WTC11 (cell line): ENCODE results near the gene PALM2AKAP2. TPM values are rescaled to one million over a fixed set of nuclear protein-coding genes. Genes with fewer than 3 reads are reported as not detected.

ENCODE experiments used
- ATAC-seq: fragments of 200-7000 bp; cut with Tn5 transposase; 2 replicates; pipeline ENCODE4 v1.10.0; 2021; ENCODE audit warnings: mild to moderate bottlenecking, moderate library complexity
- CTCF ChIA-PET: fragments of 300-600 bp; sonication (Branson Sonifier 250); formaldehyde crosslinking; loops from one replicate; lab custom pipeline; 2021; ENCODE audit warnings: antibody characterized with exemption; lab: Charles Lee
- POLR2A ChIA-PET: fragments of 350-600 bp; sonication (Branson Sonifier 250); formaldehyde crosslinking; loops from one replicate; lab custom pipeline; 2021; ENCODE audit warnings: antibody characterized with exemption; lab: Charles Lee
- DNase-seq: peaks from one replicate; pipeline ENCODE4 v3.0.0; 2021; ENCODE audit warnings: low spot score
- H3K27ac Mint-ChIP-seq: 2 replicates; pipeline ENCODE4 v1.8.0; 2021; ENCODE audit warnings: mixed read lengths
- H3K27me3 Mint-ChIP-seq: 2 replicates; pipeline ENCODE4 v1.8.0; 2021; ENCODE audit warnings: low read depth, mild to moderate bottlenecking, moderate library complexity, mixed read lengths
- H3K36me3 Mint-ChIP-seq: 2 replicates; pipeline ENCODE4 v1.8.0; 2021; ENCODE audit warnings: mixed read lengths
- H3K4me1 Mint-ChIP-seq: 2 replicates; pipeline ENCODE4 v1.8.0; 2022; ENCODE audit warnings: mixed read lengths
- H3K4me3 Mint-ChIP-seq: 2 replicates; pipeline ENCODE4 v1.8.0; 2021; ENCODE audit warnings: mild to moderate bottlenecking, moderate library complexity, mixed read lengths
- H3K9me3 Mint-ChIP-seq: 2 replicates; pipeline ENCODE4 v1.8.0; 2021; ENCODE audit warnings: mixed read lengths
- ARID4B ChIP-seq: sonication (generic); formaldehyde crosslinking; IDR thresholded peaks from 2 replicates; pipeline ENCODE4 v1.8.0; 2023; ENCODE audit warnings: missing genetic modification reagents, mild to moderate bottlenecking, borderline replicate concordance
- E2F5 ChIP-seq: sonication (generic); formaldehyde crosslinking; IDR thresholded peaks from 2 replicates; pipeline ENCODE4 v1.8.1; 2022; ENCODE audit warnings: mild to moderate bottlenecking, moderate library complexity, missing genetic modification reagents
- ERG ChIP-seq: fragments of 250-450 bp; sonication (Bioruptor Pico); IDR thresholded peaks from 2 replicates; pipeline ENCODE4 v1.8.0; 2021; ENCODE audit warnings: mild to moderate bottlenecking
- GABPB1 ChIP-seq: sonication (generic); formaldehyde crosslinking; IDR thresholded peaks from 2 replicates; pipeline ENCODE4 v1.8.1; 2023; ENCODE audit warnings: mild to moderate bottlenecking, missing genetic modification reagents
- KAT7 ChIP-seq: sonication (generic); formaldehyde crosslinking; IDR thresholded peaks from 2 replicates; pipeline ENCODE4 v1.8.1; 2023; ENCODE audit warnings: missing genetic modification reagents, mild to moderate bottlenecking, borderline replicate concordance
- MLX ChIP-seq: sonication (generic); formaldehyde crosslinking; IDR thresholded peaks from 2 replicates; pipeline ENCODE4 v1.8.1; 2023; ENCODE audit warnings: mild to moderate bottlenecking, missing genetic modification reagents, moderate library complexity
- NR1H2 ChIP-seq: sonication (generic); formaldehyde crosslinking; IDR thresholded peaks from 2 replicates; pipeline ENCODE4 v1.9.0; 2021; ENCODE audit warnings: mild to moderate bottlenecking, moderate library complexity, missing genetic modification reagents
- STAT6 ChIP-seq: sonication (generic); formaldehyde crosslinking; conservative IDR thresholded peaks from 2 replicates; pipeline ENCODE4 v1.8.1; 2023; ENCODE audit warnings: mild to moderate bottlenecking, low read depth, missing genetic modification reagents, moderate library complexity
- TP53 ChIP-seq: sonication (generic); formaldehyde crosslinking; IDR thresholded peaks from 2 replicates; pipeline ENCODE4 v1.8.1; 2023; ENCODE audit warnings: mild to moderate bottlenecking, missing genetic modification reagents
- ZNF425 ChIP-seq: fragments of 250-450 bp; sonication (Bioruptor Pico); conservative IDR thresholded peaks from 2 replicates; pipeline ENCODE4 v1.9.0; 2021; ENCODE audit warnings: mild to moderate bottlenecking
- total RNA-seq: library from RNA; stranded (reverse); gene quantifications from 3 replicates; pipeline ENCODE4 v1.2.3, GENCODE V29; 2021

The PALM2AKAP2 gene
- total RNA-seq, 1 experiment from 2014 or later: 7.0 TPM

GRCh38 chr9:109734814-109735213, 45.2 kb upstream of the PALM2AKAP2 start (continued):
- TF ChIP-seq ZNF425 (CRISPR knock-in tag): no peak
- TF ChIP-seq ARID4B (CRISPR knock-in tag): no peak
- TF ChIP-seq E2F5 (CRISPR knock-in tag): no peak
- no peak for TF ChIP-seq MLX (CRISPR knock-in tag)
- TF ChIP-seq TP53 (CRISPR knock-in tag): no peak

GRCh38 chr9:109735801-109736200, 44.2 kb upstream of the PALM2AKAP2 start:
- Mint-ChIP-seq H3K36me3 (no peaks in the 10 kb centered on the region), H3K4me3 (no peak overlapping the region), H3K27ac (no peak overlapping the region), H3K27me3 (no peaks in the 10 kb centered on the region), H3K9me3 (no peaks in the 10 kb centered on the region), H3K4me1 (peaks cover 8% of the 10 kb centered on the region)
- TF ChIP-seq TP53 (CRISPR knock-in tag) (no peak), ERG (no peak), KAT7 (CRISPR knock-in tag) (no peak)
- ATAC-seq: no peak
- DNase-seq: no peak
- ChIA-PET CTCF (no interaction called here), POLR2A (no interaction called here)

GRCh38 chr9:109737295-109737694, 42.7 kb upstream of the PALM2AKAP2 start:
- no peak for DNase-seq
- Mint-ChIP-seq H3K27me3 (no peaks in the 10 kb centered on the region), H3K4me1 (peaks cover 6% of the 10 kb centered on the region), H3K27ac (no peak overlapping the region), H3K36me3 (no peaks in the 10 kb centered on the region), H3K4me3 (no peak overlapping the region), H3K9me3 (no peaks in the 10 kb centered on the region)
- no peak for TF ChIP-seq GABPB1
- no peak for TF ChIP-seq NR1H2 (CRISPR knock-in tag)
- no peak for TF ChIP-seq STAT6 (CRISPR knock-in tag)
- no peak for ATAC-seq
- CTCF ChIA-PET: no interaction called here
- POLR2A ChIA-PET: no interaction called here
